HG02763 (cell line): ENCODE results near the gene LCN15.
"Not testable (repeated sequence)": the region's sequence is repeated elsewhere in the genome, so short reads cannot be mapped to it uniquely, and the experiment has no call there.

Source experiments
- ATAC-seq: cut with Tn5 transposase; IDR thresholded peaks from one replicate; pipeline ENCODE4 v1.9.1; 2021; ENCODE audit warnings: mild to moderate bottlenecking, moderate library complexity; ENCODE audit not compliant: unreplicated experiment

The LCN15 gene, protein sequence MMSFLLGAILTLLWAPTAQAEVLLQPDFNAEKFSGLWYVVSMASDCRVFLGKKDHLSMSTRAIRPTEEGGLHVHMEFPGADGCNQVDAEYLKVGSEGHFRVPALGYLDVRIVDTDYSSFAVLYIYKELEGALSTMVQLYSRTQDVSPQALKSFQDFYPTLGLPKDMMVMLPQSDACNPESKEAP

DNA sequence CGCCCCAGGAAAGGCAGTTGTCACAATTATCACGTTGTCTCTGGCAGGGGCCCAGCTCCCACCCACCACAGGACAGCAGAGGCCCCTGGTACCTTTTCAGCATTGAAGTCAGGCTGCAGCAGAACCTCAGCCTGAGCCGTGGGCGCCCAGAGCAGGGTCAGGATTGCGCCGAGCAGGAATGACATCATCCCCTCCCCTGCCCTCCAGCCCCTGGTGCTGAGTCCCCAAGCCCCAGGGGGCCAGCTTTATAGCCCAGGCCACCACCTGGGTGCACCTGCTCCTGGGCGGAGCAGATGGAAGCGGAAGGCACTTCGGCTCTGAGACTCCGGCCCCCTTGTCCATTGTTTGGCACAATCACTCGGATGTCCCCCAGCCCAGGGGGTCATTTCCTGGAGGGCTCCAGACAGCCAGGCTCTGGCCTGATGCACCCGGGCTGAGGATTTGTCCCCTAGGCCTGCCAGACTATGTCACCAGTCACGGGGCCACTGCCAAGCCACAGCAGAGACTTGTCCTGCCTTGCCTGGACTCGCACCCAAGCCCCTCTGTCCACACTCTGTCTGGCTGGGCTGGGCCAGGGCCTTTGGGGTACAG, at the start of gene LCN15:
LCN15 (minus strand) TSS at position 218 of the 591 bp plus-strand sequence; CDS start at position 188, 30 bp downstream.
- ATAC-seq: no peak

DNA sequence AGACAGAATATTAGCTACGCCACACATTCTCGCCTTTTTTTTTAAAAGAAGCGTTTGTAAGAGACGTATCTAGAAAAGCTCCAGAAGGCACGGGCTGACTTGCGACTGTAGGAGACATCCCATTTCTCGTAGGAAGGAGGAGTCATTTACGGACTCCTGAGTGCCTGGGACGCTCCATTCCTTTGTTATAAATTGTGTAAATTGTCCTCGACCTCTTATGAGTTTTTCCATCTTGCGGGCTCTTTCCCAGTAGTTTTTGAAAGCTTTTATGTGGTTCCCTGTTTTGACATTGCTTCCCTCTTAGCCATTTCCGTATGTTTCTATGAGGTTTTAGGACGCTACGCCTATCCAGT, 44.5 kb upstream of the LCN15 start:
- ATAC-seq: no peak

DNA sequence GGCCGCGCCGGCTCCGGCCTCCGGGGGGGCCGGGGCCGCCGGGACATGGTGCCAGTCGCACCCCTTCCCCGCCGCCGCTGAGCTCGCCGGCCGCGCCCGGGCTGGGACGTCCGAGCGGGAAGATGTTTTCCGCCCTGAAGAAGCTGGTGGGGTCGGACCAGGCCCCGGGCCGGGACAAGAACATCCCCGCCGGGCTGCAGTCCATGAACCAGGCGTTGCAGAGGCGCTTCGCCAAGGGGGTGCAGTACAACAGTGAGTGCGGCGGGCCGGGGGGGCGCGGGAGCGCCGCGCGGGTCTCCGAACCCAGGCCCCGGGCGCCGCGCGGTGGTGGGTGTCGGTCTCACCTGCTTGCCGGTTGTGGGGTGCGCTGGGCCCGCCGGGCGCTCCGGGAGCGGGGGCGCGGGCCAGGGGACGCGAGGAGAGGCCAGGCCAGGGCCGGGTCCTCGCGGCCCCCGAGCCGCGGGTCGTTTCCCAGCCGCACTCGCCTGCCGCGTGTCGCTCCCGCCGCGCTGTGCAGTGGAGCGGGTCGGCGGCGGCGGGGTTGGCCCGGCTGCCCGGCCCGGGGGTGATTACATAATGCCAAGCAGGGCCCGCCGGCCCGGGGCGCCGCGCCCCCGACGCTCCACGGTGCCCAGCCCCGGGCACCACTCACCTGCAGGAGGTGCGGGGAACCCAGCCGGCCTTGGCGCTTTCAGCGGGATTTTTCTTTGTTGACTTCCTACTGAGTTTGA, 43.9 kb upstream of the LCN15 start:
- peak; percentile 28 for ATAC-seq

DNA sequence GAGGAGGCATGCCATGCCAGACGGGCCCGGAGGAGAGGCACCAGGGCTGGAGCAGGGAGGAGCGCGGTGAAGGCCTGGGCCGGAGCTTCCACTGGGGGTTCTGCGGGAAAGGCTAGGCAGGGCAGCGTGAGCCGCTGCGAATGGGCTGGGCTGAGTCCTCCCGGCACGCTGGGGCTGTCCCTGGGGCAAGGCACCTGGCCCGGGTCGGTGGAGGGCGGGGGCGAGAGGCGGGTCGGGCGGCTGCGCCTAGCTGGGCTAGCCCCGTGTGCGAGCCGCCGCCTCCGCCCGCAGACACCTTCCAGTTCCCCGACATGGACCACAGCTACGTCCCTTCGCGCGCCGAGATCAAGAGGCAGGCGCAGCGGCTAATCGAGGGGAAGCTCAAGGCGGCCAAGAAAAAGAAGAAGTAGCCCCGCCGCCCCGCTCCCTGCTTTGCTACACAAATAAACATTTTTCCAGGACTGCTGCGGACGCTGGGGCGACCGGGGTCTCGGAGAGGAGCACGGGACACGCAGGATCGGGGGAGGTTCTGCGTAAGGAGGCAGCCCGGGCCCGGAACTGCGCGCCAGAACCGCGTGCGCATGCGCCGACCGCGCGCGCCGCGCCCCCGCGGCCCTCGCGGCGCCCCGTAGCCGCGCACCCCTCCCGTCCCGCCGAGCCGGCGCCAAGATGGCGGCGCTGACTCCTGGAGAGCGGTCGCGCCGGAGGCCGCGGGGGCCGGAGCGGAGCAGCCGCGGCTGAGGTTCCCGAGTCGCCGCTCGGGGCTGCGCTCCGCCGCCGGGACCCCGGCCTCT, 43.2 kb upstream of the LCN15 start, which contains the start of gene RABL6:
RABL6 (plus strand) TSS at position 668 of the 794 bp plus-strand sequence. CDS start 249 bp downstream, outside the sequence.
- ATAC-seq: peak; percentile 83

DNA sequence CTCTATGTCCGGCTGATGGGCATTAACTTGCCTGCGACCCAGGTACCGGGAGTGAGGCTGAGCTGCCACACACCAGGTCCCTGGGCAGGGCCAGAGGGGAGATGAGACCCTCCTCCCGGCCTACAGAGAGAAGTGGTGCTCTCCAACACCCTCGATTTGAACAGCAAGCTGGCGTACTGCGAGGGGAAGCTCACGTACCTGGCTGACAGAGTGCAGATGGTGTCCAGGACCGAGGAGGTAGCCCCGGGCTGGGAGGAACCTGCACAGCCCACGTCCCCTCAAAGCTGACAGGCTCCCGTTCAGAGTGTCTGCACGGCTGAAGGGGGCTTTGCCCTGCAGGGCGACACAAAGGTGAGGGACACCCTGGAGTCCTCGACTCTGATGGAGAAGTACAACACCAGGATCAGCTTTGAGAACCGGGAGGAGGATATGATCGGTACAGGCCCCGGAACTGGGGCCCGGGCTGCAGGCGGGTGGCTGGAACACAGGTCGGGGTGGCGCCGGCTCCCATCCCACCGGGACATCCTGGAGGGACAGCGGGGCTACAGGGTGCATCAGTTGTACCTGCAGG, 42.4 kb upstream of the LCN15 start:
- ATAC-seq: no peak

DNA sequence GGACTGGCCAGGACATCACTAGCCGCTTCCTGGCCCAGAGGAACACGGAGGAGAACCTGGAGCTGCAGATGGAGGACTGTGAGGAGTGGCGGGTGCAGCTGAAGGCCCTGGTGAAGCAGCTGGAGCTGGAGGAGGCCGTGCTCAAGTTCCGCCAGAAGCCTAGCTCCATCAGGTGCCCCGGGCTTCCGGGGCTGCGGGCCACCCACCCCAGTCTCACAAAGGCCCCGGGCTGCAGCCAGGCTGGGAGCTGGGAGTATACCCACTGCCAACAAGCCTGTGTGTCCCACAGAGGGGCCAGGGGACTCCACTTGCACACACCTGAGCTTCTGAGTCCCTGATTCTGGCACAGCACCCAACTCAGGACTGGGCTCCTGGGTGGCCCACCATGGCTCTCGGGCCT, 41.7 kb upstream of the LCN15 start:
- no peak for ATAC-seq

DNA sequence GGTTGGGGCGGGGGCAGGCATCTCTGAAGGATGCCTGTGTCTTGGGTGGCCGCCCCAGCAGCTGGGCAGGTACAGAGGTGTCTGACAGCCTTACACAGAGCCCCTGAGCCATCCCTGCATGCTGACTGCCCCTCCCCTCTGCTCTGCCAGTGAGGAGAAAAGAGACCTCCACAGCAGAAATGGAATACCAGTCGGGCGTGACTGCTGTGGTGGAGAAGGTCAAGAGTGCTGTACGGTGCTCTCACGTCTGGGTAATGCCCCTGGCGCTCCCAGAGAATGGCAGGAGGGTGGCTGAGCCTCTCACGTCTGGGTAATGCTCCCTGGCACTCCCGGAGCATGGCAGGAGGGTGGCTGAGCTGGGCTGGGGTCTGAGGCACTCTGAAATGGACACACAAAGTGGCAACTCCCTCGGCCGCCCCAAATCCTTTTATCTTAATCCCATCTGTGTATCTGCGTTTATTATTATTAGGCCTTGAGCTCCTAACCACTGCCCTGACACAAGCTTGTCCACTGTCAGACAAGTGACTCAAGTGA, 41.0 kb upstream of the LCN15 start:
- ATAC-seq: no peak

DNA sequence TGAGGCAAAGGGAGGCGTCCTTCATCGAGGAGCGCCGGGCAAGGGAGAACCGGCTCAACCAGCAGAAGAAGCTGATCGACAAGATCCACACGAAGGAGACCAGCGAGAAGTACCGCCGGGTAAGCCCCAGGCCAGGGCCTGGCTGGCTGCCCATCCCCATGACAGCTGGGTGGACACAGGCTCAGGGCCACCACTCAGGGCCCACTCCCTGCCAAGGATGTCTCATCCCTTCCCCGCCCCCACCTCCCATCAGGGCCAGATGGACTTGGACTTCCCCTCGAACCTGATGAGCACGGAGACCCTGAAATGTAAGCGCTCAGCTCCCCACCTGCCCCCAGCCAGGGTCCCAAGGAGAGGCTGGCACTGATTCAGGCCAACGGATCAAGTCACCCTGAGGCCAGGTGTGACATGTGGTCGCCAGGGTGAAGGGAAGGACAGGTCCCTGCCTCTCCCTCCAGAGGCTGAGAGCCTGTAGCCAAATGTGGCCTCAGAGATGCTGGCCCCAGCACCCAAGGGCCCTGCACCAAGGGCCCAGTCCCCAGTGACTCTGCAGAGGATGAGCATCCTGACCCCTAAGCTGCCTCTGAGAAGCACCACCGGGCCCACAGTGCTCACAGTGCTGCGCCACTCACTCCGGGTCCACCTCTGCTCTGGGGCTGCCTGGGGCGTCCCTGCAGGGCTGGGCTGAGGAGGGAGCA, 40.3 kb upstream of the LCN15 start:
- no peak for ATAC-seq

DNA sequence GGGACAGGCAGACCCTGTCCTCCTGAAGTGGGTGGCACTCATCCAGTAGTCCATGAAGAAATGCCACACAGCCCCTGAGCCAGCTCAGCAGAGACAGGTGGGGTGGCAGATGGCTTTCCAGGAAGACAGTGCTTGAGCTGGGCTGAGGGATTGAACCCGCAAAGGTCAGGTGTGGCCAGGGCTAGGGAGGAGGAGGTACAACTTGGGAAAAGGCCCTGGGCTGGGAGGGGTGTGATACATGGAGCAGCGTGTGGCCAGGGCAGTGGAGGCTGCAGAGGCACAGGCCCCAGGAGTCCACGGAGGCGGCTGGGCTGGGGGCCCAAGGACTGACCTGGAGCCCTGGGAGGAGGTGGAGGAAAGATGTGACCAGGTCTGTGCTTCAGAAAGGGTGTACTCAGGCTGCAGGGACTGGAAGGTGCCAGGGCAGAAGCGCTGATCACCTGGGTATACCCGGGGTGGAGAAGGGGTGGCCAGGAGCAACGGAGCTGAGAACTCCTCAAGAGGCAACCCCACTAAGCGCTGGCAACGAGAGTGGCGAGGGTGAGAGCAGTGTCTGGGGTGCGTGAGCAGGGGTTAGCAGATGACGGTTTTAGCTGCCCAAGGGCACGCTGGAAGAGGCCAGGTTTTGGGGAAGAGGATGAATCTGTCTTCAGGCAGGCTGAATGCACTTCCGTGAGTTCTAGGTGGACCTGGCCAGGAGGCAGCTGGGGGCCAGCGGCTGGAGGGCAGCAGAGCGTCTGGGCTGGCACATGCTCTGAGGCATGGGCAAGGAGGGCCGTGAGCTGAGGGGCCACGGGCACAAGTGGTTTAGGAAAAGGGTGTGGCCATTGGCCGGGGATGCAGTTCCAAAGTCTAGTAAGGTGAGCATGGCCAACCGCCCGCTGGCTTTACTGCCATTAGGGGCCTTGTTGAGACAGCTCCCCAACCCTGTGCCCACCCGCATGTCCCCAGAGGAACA, 39.5 kb upstream of the LCN15 start:
- no peak for ATAC-seq

DNA sequence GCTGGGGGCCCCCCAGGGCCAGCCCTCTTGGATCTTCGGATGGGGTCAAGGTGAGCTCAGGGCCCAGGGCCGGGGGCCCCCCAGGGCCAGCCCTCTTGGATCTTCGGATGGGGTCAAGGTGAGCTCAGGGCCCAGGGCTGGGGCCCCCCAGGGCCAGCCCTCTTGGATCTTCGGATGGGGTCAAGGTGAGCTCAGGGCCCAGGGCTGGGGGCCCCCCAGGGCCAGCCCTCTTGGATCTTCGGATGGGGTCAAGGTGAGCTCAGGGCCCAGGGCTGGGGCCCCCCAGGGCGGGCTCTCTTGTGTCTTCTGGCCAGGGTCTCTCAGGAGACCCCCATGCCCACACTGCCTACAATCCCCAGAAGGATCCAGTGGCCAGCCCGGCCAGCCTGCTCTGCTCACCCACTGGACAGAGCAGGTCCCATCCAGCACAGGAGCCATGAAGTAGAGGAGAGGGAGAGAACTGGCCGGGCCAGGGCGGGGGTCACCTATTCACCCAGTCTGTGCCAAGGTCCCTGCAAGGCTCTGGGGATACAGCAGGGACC, 38.8 kb upstream of the LCN15 start:
- ATAC-seq: not testable (repeated sequence)

DNA sequence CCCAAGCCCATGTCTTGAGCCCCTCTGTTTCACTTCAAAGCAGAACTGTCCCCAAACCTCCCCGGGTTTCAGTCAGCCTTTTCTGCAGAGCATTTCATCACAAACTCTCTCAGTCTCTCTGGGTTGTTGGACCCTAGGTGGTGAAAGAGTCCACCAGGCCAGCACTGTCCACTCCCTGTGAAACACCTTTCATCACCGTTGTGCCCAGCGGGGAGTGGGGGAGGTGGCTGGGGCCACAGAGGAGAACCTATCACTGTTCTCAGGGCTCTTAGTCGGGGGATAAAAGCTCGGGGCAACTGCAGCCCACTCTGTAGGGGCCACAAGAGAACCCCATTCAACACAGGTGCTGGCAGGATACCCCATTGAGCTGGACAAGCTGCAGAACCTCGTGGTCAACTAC, 38.0 kb upstream of the LCN15 start:
- ATAC-seq: no peak

DNA sequence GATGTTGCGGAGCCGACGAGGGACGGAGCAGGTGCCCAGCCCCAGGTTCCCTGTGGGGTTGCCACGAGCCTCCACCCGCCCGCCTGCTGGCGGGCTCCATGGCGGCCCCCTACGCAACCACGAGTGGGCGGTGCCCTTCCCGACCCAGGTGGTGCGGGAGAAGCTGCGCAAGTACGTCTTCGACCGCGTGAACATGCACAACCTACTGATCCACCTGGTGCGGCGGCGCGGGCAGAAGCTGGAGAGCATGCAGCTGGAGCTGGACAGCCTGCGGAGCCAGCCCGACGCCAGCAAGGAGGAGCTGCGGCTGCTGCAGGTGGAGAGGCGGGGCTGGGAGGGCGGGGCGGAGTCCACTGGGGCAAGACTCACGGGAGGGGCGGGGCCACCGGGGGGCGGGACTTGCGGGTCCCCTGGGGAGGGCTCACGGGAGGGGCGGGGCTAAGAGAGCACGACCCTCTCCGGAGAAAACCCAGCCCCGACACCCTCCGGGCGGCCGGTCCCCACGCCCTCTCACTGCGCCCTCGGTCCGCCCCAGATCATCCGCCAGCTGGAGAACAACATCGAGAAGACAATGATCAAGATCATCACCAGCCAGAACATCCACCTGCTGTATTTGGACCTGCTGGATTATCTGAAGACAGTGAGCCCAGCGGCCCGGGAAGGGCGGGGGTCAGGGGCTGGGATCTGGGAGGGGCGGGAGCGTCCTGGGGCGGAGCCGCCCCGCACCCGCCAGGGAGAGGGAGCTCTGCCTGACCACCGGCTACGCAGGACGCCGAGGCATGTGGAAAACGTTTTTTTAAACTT, 35.7 kb upstream of the LCN15 start:
- no peak for ATAC-seq

DNA sequence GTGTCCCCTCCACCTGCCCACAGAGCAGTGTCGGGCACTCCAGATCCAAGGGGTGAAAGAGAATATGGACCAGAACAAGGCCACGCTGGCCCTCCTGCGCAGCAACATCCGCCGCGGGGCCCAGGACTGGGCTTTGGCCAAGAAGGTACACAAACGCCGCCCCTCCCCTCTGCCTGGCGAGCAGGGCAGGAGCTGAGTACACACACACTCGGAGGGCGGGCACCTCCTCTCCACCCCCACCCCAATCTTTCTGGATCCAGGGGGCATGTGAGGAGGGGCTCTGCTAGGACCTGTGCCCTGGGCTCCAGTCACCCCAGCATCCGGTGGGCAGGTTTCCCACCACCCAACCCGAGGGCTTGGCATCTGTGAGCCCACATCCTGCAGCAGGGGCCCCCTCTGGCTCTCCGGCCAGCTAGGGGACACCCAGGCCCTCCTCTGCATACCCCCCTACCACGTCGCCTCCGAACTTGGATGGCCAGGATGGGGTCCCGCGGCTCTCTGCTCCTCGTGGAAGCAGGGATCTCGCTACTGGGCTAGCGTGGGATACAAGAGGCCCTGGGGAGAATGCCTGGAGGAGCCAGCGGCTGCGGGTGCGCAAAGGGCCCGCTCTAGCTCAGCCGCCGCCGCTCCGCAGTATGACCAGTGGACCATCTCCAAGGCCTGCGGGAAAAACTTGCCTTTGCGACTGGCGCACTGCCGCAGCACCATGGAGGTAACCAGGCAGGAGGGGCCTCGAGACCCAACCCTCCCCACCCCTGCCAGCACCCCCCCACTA, 34.9 kb upstream of the LCN15 start:
- no peak for ATAC-seq

DNA sequence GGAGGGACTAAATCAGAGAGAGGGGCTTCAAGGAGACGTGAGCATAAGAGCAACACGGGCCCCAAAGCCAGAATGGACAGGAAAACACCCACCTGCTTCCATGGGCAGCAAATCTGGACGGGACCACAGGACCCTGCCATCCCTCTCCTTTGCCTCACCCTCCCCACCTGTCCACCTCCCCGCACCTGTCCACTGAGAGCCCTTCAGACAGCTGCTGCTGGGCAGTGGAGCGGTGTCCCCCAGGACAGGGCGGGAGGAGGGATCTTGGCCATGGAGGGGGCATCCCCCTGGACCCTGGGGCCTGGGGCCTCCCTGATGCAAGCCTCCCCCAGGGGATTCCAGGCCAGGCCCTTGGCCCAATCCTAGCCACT, 34.4 kb upstream of the LCN15 start:
- ATAC-seq: no peak

DNA sequence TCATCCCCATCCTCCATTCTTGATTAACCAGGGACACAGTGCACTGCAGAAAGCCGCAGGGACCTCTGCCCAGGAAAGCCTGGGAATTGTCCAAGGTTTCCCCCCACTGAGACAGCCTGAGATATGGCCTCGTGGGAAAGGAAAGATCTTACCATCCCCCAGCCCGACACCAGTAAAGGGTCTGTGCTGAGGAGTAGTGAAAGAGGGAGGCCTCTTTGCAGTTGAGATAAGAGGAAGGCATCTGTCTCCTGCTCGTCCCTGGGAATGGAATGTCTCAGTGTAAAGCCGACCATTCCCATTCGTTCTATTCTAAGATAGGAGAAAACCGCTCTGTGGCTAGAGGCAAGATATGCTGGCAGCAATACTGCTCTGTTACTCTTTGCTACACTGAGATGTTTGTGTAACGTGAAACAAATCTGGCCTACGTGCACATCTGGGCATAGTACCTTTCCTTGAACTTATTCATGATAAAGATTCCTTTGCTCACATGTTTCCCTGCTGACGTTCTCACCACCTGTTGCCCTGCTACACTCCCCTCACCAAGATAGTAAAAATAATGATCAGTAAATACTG, 32.5 kb upstream of the LCN15 start:
- not testable (repeated sequence) for ATAC-seq

DNA sequence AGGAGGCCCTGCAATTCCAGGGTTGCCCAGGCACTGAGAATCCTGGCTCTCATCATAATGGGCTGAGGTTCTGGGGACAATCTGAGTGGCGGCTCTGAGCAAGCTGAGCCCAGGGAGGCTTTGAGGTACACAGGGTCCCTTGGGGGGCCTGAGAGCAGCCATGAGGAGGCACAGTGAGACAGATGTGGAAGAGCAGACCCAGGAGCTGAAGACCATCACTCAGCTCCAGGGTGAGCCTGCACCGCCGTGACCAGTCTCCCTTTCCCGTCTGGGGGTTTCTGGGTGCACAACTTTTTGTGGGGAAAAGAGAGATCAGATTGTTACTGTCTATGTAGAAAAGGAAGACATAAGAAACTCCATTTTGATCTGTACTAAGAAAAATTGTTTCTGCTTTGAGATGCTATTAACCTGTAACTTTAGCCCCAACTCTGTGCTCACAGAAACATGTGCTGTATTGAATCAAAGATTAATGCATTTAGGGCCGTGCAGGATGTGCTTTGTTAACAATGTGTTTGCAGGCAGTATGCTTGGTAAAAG, 32.0 kb upstream of the LCN15 start, which contains the start of gene CCDC183:
CCDC183 (plus strand) TSS at position 101 of the 537 bp plus-strand sequence; CDS start at position 161, 60 bp downstream.
- no peak for ATAC-seq

DNA sequence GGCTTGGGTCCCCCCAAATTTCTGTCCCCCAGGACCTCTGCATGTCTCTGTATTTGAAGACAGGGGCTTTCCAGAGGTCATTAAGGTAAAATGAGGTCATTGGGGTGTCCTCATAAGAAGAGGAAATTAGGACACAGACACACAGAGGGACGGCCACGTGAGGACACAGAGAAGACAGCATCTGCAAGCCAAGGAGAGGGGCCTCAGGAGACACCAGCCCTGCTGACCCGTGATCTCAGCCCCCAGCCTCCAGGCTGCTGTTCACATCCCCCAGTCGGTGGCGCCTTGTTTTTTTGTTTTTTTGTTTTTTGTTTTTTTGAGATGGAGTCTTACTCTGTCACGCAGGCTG, 30.7 kb upstream of the LCN15 start:
- no peak for ATAC-seq
